ENCODE results near the gene RCOR1.
"Not testable (repeated sequence)": the region's sequence is repeated elsewhere in the genome, so short reads cannot be mapped to it uniquely, and the experiment has no call there.

Gene RCOR1

GRCh38 chr14:102571043-102571442 is 21.4 kb upstream of the RCOR1 start:
- no peak for DNase-seq (ENCODE audit: low read depth in 3 of 3)

- DNase-seq (ENCODE audit: low read depth in 3 of 3), result no peak
These were observed 20.9 kb upstream of the RCOR1 start for GRCh38 chr14:102571478-102572042.

GRCh38 chr14:102573161-102573560 is 19.3 kb upstream of the RCOR1 start:
- not testable (repeated sequence) for DNase-seq (ENCODE audit: low read depth in 3 of 3)

GRCh38 chr14:102573591-102574046 is 18.8 kb upstream of the RCOR1 start:
- DNase-seq (ENCODE audit: low read depth in 3 of 3), result no peak

GRCh38 chr14:102574281-102575159 is 17.9 kb upstream of the RCOR1 start:
- DNase-seq (ENCODE audit: low read depth in 3 of 3), result no peak

GRCh38 chr14:102575160-102575845 is 17.1 kb upstream of the RCOR1 start:
- no peak for DNase-seq (ENCODE audit: low read depth in 3 of 3)

GRCh38 chr14:102575846-102576428 is 16.5 kb upstream of the RCOR1 start:
- DNase-seq (ENCODE audit: low read depth in 3 of 3), result not testable (repeated sequence)

GRCh38 chr14:102578821-102579220 is 13.6 kb upstream of the RCOR1 start:
- DNase-seq (ENCODE audit: low read depth in 3 of 3), result no peak

GRCh38 chr14:102579696-102580549 is 12.5 kb upstream of the RCOR1 start:
- no peak for DNase-seq (ENCODE audit: low read depth in 3 of 3)

- no peak for DNase-seq (ENCODE audit: low read depth in 3 of 3)
These were observed 11.8 kb upstream of the RCOR1 start for GRCh38 chr14:102580550-102581110.

GRCh38 chr14:102581193-102581592 is 11.3 kb upstream of the RCOR1 start:
- DNase-seq (ENCODE audit: low read depth in 3 of 3), result no peak

- DNase-seq (ENCODE audit: low read depth in 3 of 3), result no peak
These were observed 8.7 kb upstream of the RCOR1 start for GRCh38 chr14:102583726-102584125.

- no peak for DNase-seq (ENCODE audit: low read depth in 3 of 3)
These were observed 7.3 kb upstream of the RCOR1 start for GRCh38 chr14:102584871-102585869.

- DNase-seq (ENCODE audit: low read depth in 3 of 3), result no peak
These were observed 5.9 kb upstream of the RCOR1 start for GRCh38 chr14:102586420-102587104.

- no peak for DNase-seq (ENCODE audit: low read depth in 3 of 3)
These were observed 3.6 kb upstream of the RCOR1 start for GRCh38 chr14:102588821-102589220.

GRCh38 chr14:102589761-102590290 is 2.6 kb upstream of the RCOR1 start:
- DNase-seq (ENCODE audit: low read depth in 3 of 3), result no peak

- no peak for DNase-seq (ENCODE audit: low read depth in 3 of 3)
These were observed 1.8 kb upstream of the RCOR1 start for GRCh38 chr14:102590667-102591099.

- peak in 1 of 3 experiments; percentile 12 for DNase-seq (ENCODE audit: low read depth in 3 of 3)
These were observed 991 bp upstream of the RCOR1 start for GRCh38 chr14:102591372-102591943.

- no peak for DNase-seq (ENCODE audit: low read depth in 3 of 3)
These were observed 263 bp downstream of the RCOR1 start for GRCh38 chr14:102592763-102593060.

Data from stimulated activated CD4-positive, alpha-beta T cell treated with anti-CD3 and anti-CD28 coated beads, TNF-alpha, amount 100 ng/mL, for 24 hours (primary cell).